Kidney (tissue), 14 donors: ENCODE measurements around the gene ESPN. TPM values are rescaled to one million over a fixed set of nuclear protein-coding genes. Genes with fewer than 3 reads are reported as not detected.

Source experiments
- DNase-seq, 5 donors: peaks; one replicate each; pipeline ENCODE4 v3.0.0-alpha.2; 2013 to 2020
- FAIRE-seq: peaks from 2 replicates; lab custom pipeline; 2012; peaks lifted over from hg19 to GRCh38; lab: Jason Lieb, UNC
- H3K27ac ChIP-seq, 2 donors: one replicate each; pipeline ENCODE4 v1.7.0; 2013; ENCODE audit warnings: low read depth in 2 of 2, low read length in 2 of 2, inconsistent platforms in 1 of 2
- H3K27me3 ChIP-seq: one replicate; pipeline ENCODE4 v1.7.1; 2013; ENCODE audit warnings: low read length, inconsistent platforms; ENCODE audit not compliant: control insufficient read depth, insufficient read depth
- H3K36me3 ChIP-seq, 3 donors: one replicate each; pipeline versions ENCODE4 v1.7.0 to v1.7.1; 2013; ENCODE audit warnings: low read length in 3 of 3, control low read depth in 1 of 3, inconsistent platforms in 1 of 3; ENCODE audit not compliant: insufficient read depth in 3 of 3, control insufficient read depth in 2 of 3
- H3K4me1 ChIP-seq, 3 donors: one replicate each; pipeline versions ENCODE4 v1.7.0 to v1.7.1; 2013; ENCODE audit warnings: low read length in 3 of 3, inconsistent platforms in 1 of 3, low read depth in 1 of 3; ENCODE audit not compliant: control insufficient read depth in 2 of 3, insufficient read depth in 2 of 3
- H3K4me3 ChIP-seq, 3 donors: one replicate each; pipeline versions ENCODE4 v1.7.0 to v1.8.1; 2013; ENCODE audit warnings: low read length in 3 of 3, control low read depth in 1 of 3, inconsistent platforms in 1 of 3
- H3K9ac ChIP-seq, 3 donors: one replicate each; pipeline versions ENCODE4 v1.7.0 to v1.7.1; 2013; ENCODE audit warnings: low read length in 3 of 3, control low read depth in 1 of 3, inconsistent platforms in 1 of 3
- H3K9me3 ChIP-seq, 3 donors: one replicate each; pipeline versions ENCODE4 v1.7.0 to v1.7.1; 2013; ENCODE audit warnings: low read length in 3 of 3, control low read depth in 1 of 3, inconsistent platforms in 1 of 3; ENCODE audit not compliant: control insufficient read depth in 2 of 3, insufficient read depth in 1 of 3
- intact Hi-C: fragments of 100-400 bp; cut with DNase I; formaldehyde crosslinking; loops from one replicate; pipeline ENCODE4 v1.11.1; 2022
- polyA plus RNA-seq: library from polyadenylated mRNA; stranded (reverse); fragments of 350-450 nt; fragmentation: Illumina TruSeq; extraction: RNeasy Lipid Tissue Mini Kit (QIAGEN cat#74804); gene quantifications from one replicate; pipeline ENCODE4 v1.2.3, GENCODE V29; 2014; ENCODE audit warnings: low read depth, low replicate concordance; ENCODE audit not compliant: insufficient read depth
- total RNA-seq: library from RNA; stranded (reverse); fragmentation: NEBNext Ultra II Directional; extraction: Animal tissue kit (Norgen Biotek cat#: 25700); gene quantifications from one replicate; pipeline ENCODE4 v1.2.1, GENCODE V29; 2021
- TF ChIP-seq, protein P1 (sequence below): IDR thresholded peaks from 3 replicates; pipeline ENCODE4 v1.5.1; 2012; ENCODE audit warnings: mild to moderate bottlenecking, moderate library complexity, borderline replicate concordance; ENCODE audit not compliant: insufficient read depth; ENCODE audit errors: extremely low read depth
- donor health status: control.
- donor health status: control.
- donor health status: control.
- donor health status: control.
- donor health status: control.
- donor health status: DM: yes; HTN: yes; CAD: no.
- donor health status: Normal renal cell carcinoma (clear cell type).

ESPN gene
- total and polyA plus RNA-seq, 2 donors from 2014 or later, result 14.2 to 112 TPM

DNA sequence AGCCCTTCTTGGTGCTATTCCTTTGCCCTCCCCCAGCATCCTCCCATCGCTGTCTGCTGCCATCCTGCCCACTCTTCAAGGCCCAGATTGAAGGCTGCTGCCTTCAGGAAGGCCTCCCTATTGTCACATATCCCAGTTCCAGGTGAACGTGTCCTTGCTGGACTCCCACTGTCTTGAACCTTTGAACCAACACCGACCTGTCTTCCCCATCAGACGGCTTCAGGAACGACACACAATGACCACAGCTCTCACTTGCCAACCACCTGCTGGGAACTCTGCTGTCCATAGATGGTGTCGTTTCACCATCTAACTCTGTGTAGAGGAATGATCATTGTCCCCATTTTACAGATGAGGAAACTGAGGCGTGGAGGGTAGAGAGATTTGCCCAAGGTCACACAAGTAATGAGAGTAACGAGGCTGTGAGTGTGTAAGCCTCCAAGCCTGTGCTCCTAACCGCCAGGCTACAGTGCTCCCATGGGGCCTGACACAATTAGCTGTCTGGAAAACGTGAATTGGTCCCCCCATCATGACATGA is 76.8 kb downstream of the ESPN start:
- DNase-seq, result peak in 1 of 5 donors; percentile 34
- H3K36me3 ChIP-seq, result no peaks in the 10 kb centered on the region
- TF ChIP-seq, protein P1, sequence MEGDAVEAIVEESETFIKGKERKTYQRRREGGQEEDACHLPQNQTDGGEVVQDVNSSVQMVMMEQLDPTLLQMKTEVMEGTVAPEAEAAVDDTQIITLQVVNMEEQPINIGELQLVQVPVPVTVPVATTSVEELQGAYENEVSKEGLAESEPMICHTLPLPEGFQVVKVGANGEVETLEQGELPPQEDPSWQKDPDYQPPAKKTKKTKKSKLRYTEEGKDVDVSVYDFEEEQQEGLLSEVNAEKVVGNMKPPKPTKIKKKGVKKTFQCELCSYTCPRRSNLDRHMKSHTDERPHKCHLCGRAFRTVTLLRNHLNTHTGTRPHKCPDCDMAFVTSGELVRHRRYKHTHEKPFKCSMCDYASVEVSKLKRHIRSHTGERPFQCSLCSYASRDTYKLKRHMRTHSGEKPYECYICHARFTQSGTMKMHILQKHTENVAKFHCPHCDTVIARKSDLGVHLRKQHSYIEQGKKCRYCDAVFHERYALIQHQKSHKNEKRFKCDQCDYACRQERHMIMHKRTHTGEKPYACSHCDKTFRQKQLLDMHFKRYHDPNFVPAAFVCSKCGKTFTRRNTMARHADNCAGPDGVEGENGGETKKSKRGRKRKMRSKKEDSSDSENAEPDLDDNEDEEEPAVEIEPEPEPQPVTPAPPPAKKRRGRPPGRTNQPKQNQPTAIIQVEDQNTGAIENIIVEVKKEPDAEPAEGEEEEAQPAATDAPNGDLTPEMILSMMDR, result no peak
- no peak overlapping the region for H3K4me3 ChIP-seq
- intact Hi-C loops, result no loop called here
- no peaks in the 10 kb centered on the region for H3K9me3 ChIP-seq
- H3K27ac ChIP-seq, result no peak overlapping the region
- H3K4me1 ChIP-seq, result peaks cover 0 to 18% (median 6%) of the 10 kb centered on the region in 3 donors
- H3K27me3 ChIP-seq, result no peaks in the 10 kb centered on the region
- FAIRE-seq, result no peak
- no peak overlapping the region for H3K9ac ChIP-seq

DNA sequence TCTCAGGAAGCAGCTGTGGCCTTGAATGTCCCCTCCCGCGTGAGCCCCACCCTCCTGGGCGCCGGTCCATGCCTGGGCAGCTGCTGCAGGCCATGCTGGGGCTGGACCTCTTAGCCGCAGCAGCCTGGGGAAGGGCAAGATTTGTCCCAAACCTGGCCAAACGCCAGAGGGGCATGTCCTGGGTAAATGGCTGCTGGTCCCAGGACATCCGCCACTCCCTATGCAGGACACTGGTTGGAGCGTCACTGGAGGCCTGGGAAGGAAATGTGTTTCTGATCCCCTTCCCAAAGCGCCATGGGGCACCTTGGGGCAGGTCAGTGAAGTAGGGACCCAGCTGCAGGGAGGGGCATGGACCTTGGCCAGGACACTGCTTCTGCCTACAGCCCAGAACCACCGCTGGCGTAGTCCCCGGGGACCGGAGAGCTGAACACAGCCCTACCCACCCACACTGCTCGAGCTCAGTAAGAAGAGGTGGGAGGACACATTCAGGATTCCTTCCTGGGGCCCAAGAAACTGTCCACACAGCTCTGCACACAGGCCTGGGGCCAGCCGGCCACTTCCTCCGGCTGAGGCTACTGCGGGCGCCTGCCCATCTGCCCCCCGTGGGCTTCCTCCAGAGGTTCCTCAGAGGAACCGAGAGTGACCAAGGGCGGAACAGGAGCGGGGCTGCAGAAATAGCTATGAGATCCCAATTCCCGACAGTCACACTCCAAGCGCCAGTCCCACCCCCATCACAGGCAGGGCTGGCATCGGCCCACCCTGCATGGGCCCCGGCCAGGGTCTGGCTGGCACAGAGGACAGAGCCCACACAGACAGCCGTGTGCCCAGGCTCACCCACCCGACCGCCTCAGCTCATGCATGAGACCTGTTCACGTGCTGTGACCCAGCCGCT is 77.7 kb downstream of the ESPN start:
- intact Hi-C loops, result no loop called here
- TF ChIP-seq, protein P1, result no peak
- H3K27ac ChIP-seq, result no peak overlapping the region
- H3K9me3 ChIP-seq, result no peaks in the 10 kb centered on the region
- peaks cover 0 to 14% (median 6%) of the 10 kb centered on the region in 3 donors for H3K4me1 ChIP-seq
- no peaks in the 10 kb centered on the region for H3K36me3 ChIP-seq
- no peak overlapping the region for H3K4me3 ChIP-seq
- no peak overlapping the region for H3K9ac ChIP-seq
- H3K27me3 ChIP-seq, result no peaks in the 10 kb centered on the region
- FAIRE-seq (no peak), DNase-seq (peak in 2 of 5 donors; percentile 65 to 92)

DNA sequence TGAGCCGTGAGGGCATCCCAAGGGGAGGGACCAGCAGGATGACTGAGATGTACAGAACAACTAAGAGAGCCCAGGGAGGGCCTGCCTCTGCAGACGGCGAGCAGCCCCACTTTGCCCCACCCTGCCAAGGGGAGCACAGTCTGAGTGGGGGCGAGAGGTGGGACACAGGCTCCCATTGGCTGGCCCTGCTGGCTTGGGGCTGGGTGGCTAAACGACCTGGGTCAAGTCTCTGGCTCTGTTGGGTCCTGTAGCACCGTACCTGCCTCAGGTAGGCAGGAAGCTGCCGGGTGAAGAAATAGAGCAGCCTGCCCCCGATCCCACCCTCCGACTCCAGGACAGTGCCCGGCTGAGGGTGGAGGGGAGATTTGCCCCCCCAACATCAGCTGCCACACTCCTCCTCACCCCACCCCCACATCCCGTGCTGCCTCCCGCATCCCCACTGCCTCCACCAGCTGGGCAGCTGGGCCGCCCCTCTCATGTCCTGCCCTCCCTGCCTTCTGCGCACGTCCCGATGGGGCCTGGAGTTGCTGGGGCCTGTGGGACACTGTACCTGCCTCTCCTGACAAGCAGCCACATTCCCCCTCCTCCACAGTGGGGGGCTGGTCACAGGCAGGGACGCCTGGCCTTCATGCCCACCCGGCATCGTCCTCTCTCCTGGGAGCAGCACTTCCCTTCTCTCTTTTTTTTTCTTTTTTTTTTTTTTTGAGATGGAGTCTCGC is 79.5 kb downstream of the ESPN start:
- FAIRE-seq, result no peak

More for the DNA sequence above, 79.5 kb downstream of the ESPN start:
- H3K4me1 ChIP-seq, result peaks cover 0 to 11% (median 6%) of the 10 kb centered on the region in 3 donors
- peak in 1 of 5 donors; percentile 57 for DNase-seq
- H3K9me3 ChIP-seq, result no peaks in the 10 kb centered on the region
- no peaks in the 10 kb centered on the region for H3K27me3 ChIP-seq
- no peaks in the 10 kb centered on the region for H3K36me3 ChIP-seq
- intact Hi-C loops, result no loop called here
- TF ChIP-seq, protein P1, result no peak
- H3K4me3 ChIP-seq, result no peak overlapping the region
- no peak overlapping the region for H3K9ac ChIP-seq
- no peak overlapping the region for H3K27ac ChIP-seq
